ENCODE measurements around the gene RBBP8NL. TPM values are rescaled to one million over a fixed set of nuclear protein-coding genes. Genes with fewer than 3 reads are reported as not detected.

RBBP8NL gene
- total RNA-seq, 1 experiment from 2014 or later: 0.28 TPM

DNA sequence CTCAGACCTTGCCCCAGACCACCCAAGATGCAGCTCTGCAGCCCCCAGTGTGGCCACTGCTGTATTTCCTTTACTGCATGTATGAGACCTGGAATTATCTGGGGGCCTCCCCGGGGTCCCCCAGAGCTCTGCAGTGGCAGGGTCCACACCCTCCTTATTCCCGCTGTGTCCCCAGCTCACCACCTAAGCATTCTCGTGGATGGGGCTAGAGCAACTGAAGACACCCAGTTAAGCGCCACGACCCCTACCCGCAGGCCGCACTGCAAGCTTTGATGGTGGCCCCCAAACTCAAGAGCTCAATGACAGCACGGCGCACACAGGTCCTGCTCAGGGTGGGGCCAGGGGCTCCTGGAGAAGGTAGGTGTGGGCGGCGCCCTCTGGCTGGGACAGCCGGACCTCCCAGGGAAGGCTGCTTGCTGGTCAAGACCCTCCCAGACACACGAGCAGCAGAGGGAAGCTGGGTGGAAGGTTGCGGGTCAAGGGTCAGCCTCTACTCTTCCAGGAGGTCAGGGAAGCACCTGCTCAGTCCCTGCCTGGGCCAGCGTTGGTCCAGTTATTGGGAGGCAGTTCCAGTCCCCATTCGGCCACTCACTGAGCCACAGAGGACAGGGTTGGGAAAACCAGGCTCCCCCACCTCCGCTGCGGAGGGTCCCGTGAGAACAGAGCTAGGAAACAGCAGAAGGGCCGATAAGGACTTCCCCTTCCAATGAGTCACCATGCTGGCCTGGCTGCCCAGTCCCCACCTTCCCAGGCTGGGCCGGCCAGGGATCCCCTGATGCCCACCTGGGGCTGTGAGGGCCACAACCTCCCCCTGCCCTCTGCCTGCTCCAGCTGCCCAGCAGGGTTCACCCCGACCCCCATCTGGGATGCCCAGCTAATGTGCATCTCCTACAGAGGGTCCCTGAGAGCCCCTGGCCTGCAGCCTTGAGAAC is 63.2 kb downstream of the RBBP8NL start:
- Histone ChIP-seq H3K23ac (ENCODE audit: insufficient read length, low read depth, low read length) (no peak overlapping the region), H2BK20ac (ENCODE audit: low read depth, low read length, poor library complexity, severe bottlenecking) (no peak overlapping the region), H3K27me3 (ENCODE audit: insufficient read depth, low read length) (no peaks in the 10 kb centered on the region), H2AK5ac (ENCODE audit: insufficient read length, low read length) (no peak overlapping the region), H3K56ac (ENCODE audit: insufficient read length, low read depth, low read length) (no peak overlapping the region), H3K23me2 (ENCODE audit: insufficient read length, low read depth, low read length, poor library complexity, severe bottlenecking) (peaks cover 20% of the 10 kb centered on the region), H3K9me3 (ENCODE audit: control insufficient read depth, low read depth, low read length) (no peaks in the 10 kb centered on the region), H3K4me2 (ENCODE audit: insufficient read depth, insufficient read length, low read length) (no peak overlapping the region), H2BK12ac (ENCODE audit: insufficient read length, low read depth, low read length) (no peak overlapping the region), H3K4ac (ENCODE audit: low read depth, low read length) (no peak overlapping the region; the same call in 1 of the 2 replicates), H3K79me2 (ENCODE audit: insufficient read depth, low read length) (peaks cover 6% of the 10 kb centered on the region; the same call in 1 of the 2 replicates), H3T11ph (ENCODE audit: low read length) (no peak overlapping the region), H3K14ac (ENCODE audit: insufficient read depth, low read length) (peak overlapping the region; percentile 57), H2BK15ac (ENCODE audit: low read depth, low read length) (no peak overlapping the region), H2BK5ac (ENCODE audit: insufficient read length, low read length) (no peak overlapping the region), H3K18ac (ENCODE audit: insufficient read length, low read depth, low read length) (peak overlapping the region; percentile 13), H4K5ac (ENCODE audit: insufficient read length, low read depth, low read length) (no peak overlapping the region), H3K79me1 (ENCODE audit: insufficient read depth, low read depth, low read length, poor library complexity, severe bottlenecking) (peaks cover 3% of the 10 kb centered on the region), H2BK120ac (ENCODE audit: low read depth, low read length, poor library complexity, severe bottlenecking) (no peak overlapping the region), H3K27ac (ENCODE audit: insufficient read length, low read depth, low read length) (no peak overlapping the region), H4K20me1 (ENCODE audit: control insufficient read depth, insufficient read depth, insufficient read length) (no peaks in the 10 kb centered on the region), H3K9ac (ENCODE audit: extremely low read depth, insufficient read length, low read length) (no peak overlapping the region), H3K4me1 (ENCODE audit: insufficient read depth, low read length) (peaks cover 5% of the 10 kb centered on the region; the same call in 1 of the 2 replicates), H4K91ac (ENCODE audit: insufficient read length, low read depth, low read length) (peak overlapping the region; percentile 46), H4K8ac (replicated peaks; ENCODE audit: insufficient read length, low read depth, low read length) (no peak overlapping the region), H2AFZ (ENCODE audit: low read length) (no peak overlapping the region)
- H3K36me3 Mint-ChIP-seq (ENCODE audit: insufficient read depth in 1 of 3, low read depth in 3 of 3): peaks cover 0 to 4% (median 2%) of the 10 kb centered on the region in 3 experiments; a peak in 2 of 7 replicates
- no peaks in the 10 kb centered on the region for H3K9me3 Mint-ChIP-seq
- TF ChIP-seq, protein P1, sequence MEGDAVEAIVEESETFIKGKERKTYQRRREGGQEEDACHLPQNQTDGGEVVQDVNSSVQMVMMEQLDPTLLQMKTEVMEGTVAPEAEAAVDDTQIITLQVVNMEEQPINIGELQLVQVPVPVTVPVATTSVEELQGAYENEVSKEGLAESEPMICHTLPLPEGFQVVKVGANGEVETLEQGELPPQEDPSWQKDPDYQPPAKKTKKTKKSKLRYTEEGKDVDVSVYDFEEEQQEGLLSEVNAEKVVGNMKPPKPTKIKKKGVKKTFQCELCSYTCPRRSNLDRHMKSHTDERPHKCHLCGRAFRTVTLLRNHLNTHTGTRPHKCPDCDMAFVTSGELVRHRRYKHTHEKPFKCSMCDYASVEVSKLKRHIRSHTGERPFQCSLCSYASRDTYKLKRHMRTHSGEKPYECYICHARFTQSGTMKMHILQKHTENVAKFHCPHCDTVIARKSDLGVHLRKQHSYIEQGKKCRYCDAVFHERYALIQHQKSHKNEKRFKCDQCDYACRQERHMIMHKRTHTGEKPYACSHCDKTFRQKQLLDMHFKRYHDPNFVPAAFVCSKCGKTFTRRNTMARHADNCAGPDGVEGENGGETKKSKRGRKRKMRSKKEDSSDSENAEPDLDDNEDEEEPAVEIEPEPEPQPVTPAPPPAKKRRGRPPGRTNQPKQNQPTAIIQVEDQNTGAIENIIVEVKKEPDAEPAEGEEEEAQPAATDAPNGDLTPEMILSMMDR (conservative IDR thresholded peaks at IDR 0.05): no peak
- peak; percentile 60 for DNase-seq
- peaks cover 31 to 57% of the 10 kb centered on the region in 2 experiments for H3K4me1 Mint-ChIP-seq
- peak overlapping the region; percentile 77 to 85 (median 80); a peak in 6 of 7 replicates for H3K27ac Mint-ChIP-seq
- H3K27me3 Mint-ChIP-seq (ENCODE audit: low read depth): no peaks in the 10 kb centered on the region; the same call in 1 of the 2 replicates
- H3K4me3 Mint-ChIP-seq: peak overlapping the region; percentile 31 to 56; a peak in 2 of 5 replicates
- WGBS (ENCODE audit: extremely low coverage, insufficient read length, low lambda C conversion rate): no CpG with 5 or more reads among the region's 22 CpGs

Measured in H9 (cell line).